Astrocyte (in vitro differentiated cells and primary cell): Measurements from ENCODE around the gene INO80E. TPM values are rescaled to one million over a fixed set of nuclear protein-coding genes. Genes with fewer than 3 reads are reported as not detected.

Experiments used
- DNase-seq: peaks from one replicate; pipeline ENCODE4 v3.0.0-alpha.2; 2010; ENCODE audit warnings: low read depth
- FAIRE-seq: peaks from 2 replicates; lab custom pipeline; 2011; peaks lifted over from hg19 to GRCh38; lab: Jason Lieb, UNC
- H2AFZ ChIP-seq: 2 replicates; pipeline ENCODE4 v1.6.0; 2012; ENCODE audit warnings: low read depth, low read length, inconsistent platforms
- H3K27ac ChIP-seq: 2 replicates; pipeline ENCODE4 v1.5.1; 2011; ENCODE audit warnings: low read depth, low read length, inconsistent platforms
- H3K27me3 ChIP-seq: 2 replicates; pipeline ENCODE4 v1.6.0; 2011; ENCODE audit warnings: low read length, inconsistent platforms; ENCODE audit not compliant: insufficient read depth
- H3K36me3 ChIP-seq: 2 replicates; pipeline ENCODE4 v1.5.1; 2011; ENCODE audit warnings: low read length, inconsistent platforms; ENCODE audit not compliant: insufficient read depth
- H3K4me1 ChIP-seq: 2 replicates; pipeline ENCODE4 v1.5.1; 2011; ENCODE audit warnings: low read length, inconsistent platforms; ENCODE audit not compliant: insufficient read depth
- H3K4me2 ChIP-seq: 2 replicates; pipeline ENCODE4 v1.6.0; 2012; ENCODE audit warnings: low read length, inconsistent platforms
- H3K4me3 ChIP-seq: 2 replicates; pipeline ENCODE4 v1.5.1; 2011; ENCODE audit warnings: low read depth, mild to moderate bottlenecking, low read length, inconsistent platforms; ENCODE audit not compliant: insufficient read depth
- H3K79me2 ChIP-seq: 2 replicates; pipeline ENCODE4 v1.6.0; 2012; ENCODE audit warnings: mild to moderate bottlenecking, low read length, inconsistent platforms; ENCODE audit not compliant: insufficient read depth
- H3K9ac ChIP-seq: 2 replicates; pipeline ENCODE4 v1.6.0; 2012; ENCODE audit warnings: mild to moderate bottlenecking, low read length, inconsistent platforms
- H3K9me3 ChIP-seq: 2 replicates; pipeline ENCODE4 v1.5.1; 2012; ENCODE audit warnings: low read depth, mild to moderate bottlenecking, low read length, inconsistent platforms; ENCODE audit not compliant: insufficient read depth
- H4K20me1 ChIP-seq: 2 replicates; pipeline ENCODE4 v1.6.0; 2012; ENCODE audit warnings: low read length, inconsistent platforms; ENCODE audit not compliant: insufficient read depth
- H3K27ac Mint-ChIP-seq: one replicate; pipeline ENCODE4 v1.8.0; 2021; ENCODE audit warnings: mild to moderate bottlenecking, mixed read lengths; ENCODE audit not compliant: unreplicated experiment
- H3K27me3 Mint-ChIP-seq: one replicate; pipeline ENCODE4 v1.8.0; 2021; ENCODE audit warnings: low read depth, mixed read lengths; ENCODE audit not compliant: unreplicated experiment
- H3K36me3 Mint-ChIP-seq: one replicate; pipeline ENCODE4 v1.8.0; 2021; ENCODE audit warnings: low read depth, mixed read lengths; ENCODE audit not compliant: unreplicated experiment
- H3K4me1 Mint-ChIP-seq: one replicate; pipeline ENCODE4 v1.8.0; 2021; ENCODE audit warnings: low read depth, mixed read lengths; ENCODE audit not compliant: unreplicated experiment
- H3K4me3 Mint-ChIP-seq: one replicate; pipeline ENCODE4 v1.8.0; 2021; ENCODE audit warnings: mild to moderate bottlenecking, moderate library complexity, mixed read lengths; ENCODE audit not compliant: unreplicated experiment
- H3K9me3 Mint-ChIP-seq: one replicate; pipeline ENCODE4 v1.8.0; 2021; ENCODE audit warnings: mild to moderate bottlenecking, mixed read lengths; ENCODE audit not compliant: unreplicated experiment
- EZH2 ChIP-seq: IDR thresholded peaks from 2 replicates; pipeline ENCODE4 v1.6.1; 2012; ENCODE audit warnings: mild to moderate bottlenecking, low read length, inconsistent platforms; ENCODE audit not compliant: insufficient read depth
- total RNA-seq: library from RNA; stranded (reverse); gene quantifications from 2 replicates; pipeline ENCODE4 v1.2.1, GENCODE V29; 2021
- TF ChIP-seq, protein P1 (sequence below): IDR thresholded peaks from 2 replicates; pipeline ENCODE4 v1.5.1; 2011; ENCODE audit warnings: low read depth, mild to moderate bottlenecking, inconsistent platforms, low read length, moderate library complexity; ENCODE audit not compliant: insufficient read depth

The INO80E gene
- total RNA-seq, 1 donor from 2014 or later = 58.5 TPM

DNA sequence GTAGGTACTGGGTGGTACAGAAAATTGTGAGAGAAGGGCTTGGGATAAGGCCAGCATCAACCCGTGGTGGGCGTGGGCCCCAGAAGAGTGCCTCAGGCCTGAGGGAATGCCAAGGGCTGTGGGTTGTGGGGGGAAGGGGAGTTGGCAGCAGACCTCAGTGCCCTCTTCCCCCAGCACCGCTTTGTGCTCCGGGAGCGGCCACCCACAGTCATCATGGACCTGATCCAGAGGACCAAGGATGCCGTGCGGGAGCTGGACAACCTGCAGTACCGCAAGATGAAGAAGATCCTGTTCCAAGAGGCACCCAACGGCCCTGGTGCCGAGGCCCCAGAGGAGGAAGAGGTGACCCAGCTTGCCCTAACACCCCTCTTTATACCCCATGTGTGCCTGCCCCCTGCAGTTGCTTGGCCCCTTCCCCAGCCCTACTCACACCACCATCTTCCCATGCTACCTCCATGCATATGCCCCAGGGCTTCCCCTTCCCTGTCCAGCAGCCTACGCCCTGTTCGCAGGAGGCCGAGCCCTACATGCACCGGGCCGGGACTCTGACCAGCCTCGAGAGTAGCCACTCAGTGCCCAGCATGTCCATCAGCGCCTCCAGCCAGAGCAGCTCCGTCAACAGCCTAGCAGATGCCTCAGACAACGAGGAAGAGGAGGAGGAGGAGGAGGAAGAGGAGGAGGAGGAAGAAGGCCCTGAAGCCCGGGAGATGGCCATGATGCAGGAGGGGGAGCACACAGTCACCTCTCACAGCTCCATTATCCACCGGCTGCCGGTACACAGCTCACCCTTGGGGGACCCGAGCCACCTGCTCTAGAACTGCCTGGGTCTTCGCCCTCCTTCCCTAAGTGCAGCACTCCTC lies 13.3 kb upstream of the INO80E start:
- peaks cover 22% of the 10 kb centered on the region for H3K36me3 Mint-ChIP-seq
- Histone ChIP-seq H3K9ac (no peak overlapping the region), H3K79me2 (peaks cover 17% of the 10 kb centered on the region), H3K9me3 (no peaks in the 10 kb centered on the region), H3K36me3 (peaks cover 73% of the 10 kb centered on the region), H2AFZ (no peak overlapping the region), H3K4me1 (no peaks in the 10 kb centered on the region), H3K27ac (no peak overlapping the region), H3K27me3 (no peaks in the 10 kb centered on the region), H3K4me2 (no peak overlapping the region), H4K20me1 (peaks cover 61% of the 10 kb centered on the region), H3K4me3 (no peak overlapping the region)
- FAIRE-seq (no peak), DNase-seq (no peak)
- TF ChIP-seq EZH2 = no peak
- TF ChIP-seq, protein P1, sequence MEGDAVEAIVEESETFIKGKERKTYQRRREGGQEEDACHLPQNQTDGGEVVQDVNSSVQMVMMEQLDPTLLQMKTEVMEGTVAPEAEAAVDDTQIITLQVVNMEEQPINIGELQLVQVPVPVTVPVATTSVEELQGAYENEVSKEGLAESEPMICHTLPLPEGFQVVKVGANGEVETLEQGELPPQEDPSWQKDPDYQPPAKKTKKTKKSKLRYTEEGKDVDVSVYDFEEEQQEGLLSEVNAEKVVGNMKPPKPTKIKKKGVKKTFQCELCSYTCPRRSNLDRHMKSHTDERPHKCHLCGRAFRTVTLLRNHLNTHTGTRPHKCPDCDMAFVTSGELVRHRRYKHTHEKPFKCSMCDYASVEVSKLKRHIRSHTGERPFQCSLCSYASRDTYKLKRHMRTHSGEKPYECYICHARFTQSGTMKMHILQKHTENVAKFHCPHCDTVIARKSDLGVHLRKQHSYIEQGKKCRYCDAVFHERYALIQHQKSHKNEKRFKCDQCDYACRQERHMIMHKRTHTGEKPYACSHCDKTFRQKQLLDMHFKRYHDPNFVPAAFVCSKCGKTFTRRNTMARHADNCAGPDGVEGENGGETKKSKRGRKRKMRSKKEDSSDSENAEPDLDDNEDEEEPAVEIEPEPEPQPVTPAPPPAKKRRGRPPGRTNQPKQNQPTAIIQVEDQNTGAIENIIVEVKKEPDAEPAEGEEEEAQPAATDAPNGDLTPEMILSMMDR = no peak
- no peaks in the 10 kb centered on the region for H3K27me3 Mint-ChIP-seq
- no peaks in the 10 kb centered on the region for H3K4me1 Mint-ChIP-seq
- H3K27ac Mint-ChIP-seq = peak overlapping the region; percentile 53
- H3K9me3 Mint-ChIP-seq = no peaks in the 10 kb centered on the region
- H3K4me3 Mint-ChIP-seq = no peak overlapping the region

DNA sequence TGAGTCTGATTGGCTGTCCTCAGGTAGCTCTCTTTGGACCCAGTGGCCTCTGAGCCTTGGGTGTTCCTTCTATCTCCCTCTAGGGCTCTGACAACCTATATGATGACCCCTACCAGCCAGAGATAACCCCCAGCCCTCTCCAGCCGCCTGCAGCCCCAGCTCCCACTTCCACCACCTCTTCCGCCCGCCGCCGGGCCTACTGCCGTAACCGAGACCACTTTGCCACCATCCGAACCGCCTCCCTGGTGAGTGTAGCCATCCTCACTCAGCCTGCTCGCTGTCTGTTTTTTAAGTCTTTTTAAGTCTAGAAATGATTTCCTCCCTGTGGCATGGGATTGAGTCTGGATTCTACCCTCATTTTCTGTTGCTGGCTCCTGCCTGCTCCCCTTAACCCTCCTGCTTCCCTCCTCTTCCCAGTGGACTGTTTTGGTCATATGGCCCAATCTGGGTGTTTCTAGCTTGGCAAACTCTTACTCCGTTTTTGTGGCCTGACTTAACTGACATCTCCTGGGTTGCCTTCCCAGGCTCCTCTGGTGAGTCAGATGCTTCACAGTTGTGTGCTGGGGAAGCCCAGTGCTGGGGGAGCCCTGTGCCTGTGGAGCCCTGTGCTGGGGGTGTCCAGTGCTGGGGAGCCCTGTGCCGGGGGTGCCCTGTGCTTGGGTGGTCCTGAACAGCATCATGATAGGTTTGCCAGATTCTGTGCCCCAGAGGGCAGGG lies 12.5 kb upstream of the INO80E start:
- no peak overlapping the region for H3K4me2 ChIP-seq
- H3K36me3 Mint-ChIP-seq = peaks cover 20% of the 10 kb centered on the region
- H3K9me3 ChIP-seq = no peaks in the 10 kb centered on the region
- FAIRE-seq = no peak
- no peak overlapping the region for H3K4me3 ChIP-seq
- H3K27me3 Mint-ChIP-seq = no peaks in the 10 kb centered on the region
- no peaks in the 10 kb centered on the region for H3K4me1 ChIP-seq
- peaks cover 67% of the 10 kb centered on the region for H3K36me3 ChIP-seq
- H3K27ac Mint-ChIP-seq = no peak overlapping the region
- peaks cover 61% of the 10 kb centered on the region for H4K20me1 ChIP-seq
- peaks cover 9% of the 10 kb centered on the region for H3K79me2 ChIP-seq
- no peaks in the 10 kb centered on the region for H3K4me1 Mint-ChIP-seq
- no peaks in the 10 kb centered on the region for H3K27me3 ChIP-seq
- no peak for DNase-seq
- H3K9ac ChIP-seq = no peak overlapping the region
- H3K9me3 Mint-ChIP-seq = no peaks in the 10 kb centered on the region
- H3K4me3 Mint-ChIP-seq = no peak overlapping the region
- no peak overlapping the region for H3K27ac ChIP-seq
- no peak for TF ChIP-seq EZH2
- TF ChIP-seq, protein P1 = no peak
- no peak overlapping the region for H2AFZ ChIP-seq
